ENCODE data around the gene DEPP1. TPM values are rescaled to one million over a fixed set of nuclear protein-coding genes. Genes with fewer than 3 reads are reported as not detected.

DEPP1 gene
- total RNA-seq, 1 donor from 2014 or later, result 1.5 TPM

- Mint-ChIP-seq H3K27me3 (ENCODE audit: low read depth) (no peaks in the 10 kb centered on the region), H3K4me3 (ENCODE audit: low read depth) (no peak overlapping the region), H3K27ac (no peak overlapping the region), H3K36me3 (ENCODE audit: low read depth) (no peaks in the 10 kb centered on the region), H3K9me3 (no peaks in the 10 kb centered on the region), H3K4me1 (ENCODE audit: low read depth) (peaks cover 8% of the 10 kb centered on the region)
- peak; percentile 74 for DNase-seq (ENCODE audit: low spot score)
- intact Hi-C loops (cut with micrococcal nuclease), result loop anchor here (1.0 to 2.0 kb wide), 2 partner anchors 43 to 76 kb away; no protein-coding TSS in a partner anchor
Measured at GRCh38 chr10:44932517-44933450, 45.8 kb downstream of the DEPP1 start.

- H3K36me3 Mint-ChIP-seq (ENCODE audit: low read depth), result no peaks in the 10 kb centered on the region
- no peaks in the 10 kb centered on the region for H3K27me3 Mint-ChIP-seq (ENCODE audit: low read depth)
- H3K4me3 Mint-ChIP-seq (ENCODE audit: low read depth), result no peak overlapping the region
- intact Hi-C loops (cut with micrococcal nuclease), result loop anchor here (1.0 to 2.0 kb wide), 2 partner anchors 43 to 77 kb away; no protein-coding TSS in a partner anchor
- no peak for DNase-seq (ENCODE audit: low spot score)
- peaks cover 6% of the 10 kb centered on the region for H3K4me1 Mint-ChIP-seq (ENCODE audit: low read depth)
- no peak overlapping the region for H3K27ac Mint-ChIP-seq
- H3K9me3 Mint-ChIP-seq, result no peaks in the 10 kb centered on the region
Measured at GRCh38 chr10:44931621-44932516, 46.7 kb downstream of the DEPP1 start.

GRCh38 chr10:44930904-44931620 is 47.5 kb downstream of the DEPP1 start:
- peaks cover 5% of the 10 kb centered on the region for H3K4me1 Mint-ChIP-seq (ENCODE audit: low read depth)
- DNase-seq (ENCODE audit: low spot score), result no peak
- H3K9me3 Mint-ChIP-seq, result no peaks in the 10 kb centered on the region
- H3K4me3 Mint-ChIP-seq (ENCODE audit: low read depth), result no peak overlapping the region
- H3K27me3 Mint-ChIP-seq (ENCODE audit: low read depth), result no peaks in the 10 kb centered on the region
- H3K36me3 Mint-ChIP-seq (ENCODE audit: low read depth), result no peaks in the 10 kb centered on the region
- intact Hi-C loops (cut with micrococcal nuclease), result no loop called here
- H3K27ac Mint-ChIP-seq, result no peak overlapping the region

- Mint-ChIP-seq H3K4me1 (ENCODE audit: low read depth) (no peaks in the 10 kb centered on the region), H3K9me3 (no peaks in the 10 kb centered on the region), H3K27ac (no peak overlapping the region), H3K4me3 (ENCODE audit: low read depth) (no peak overlapping the region), H3K36me3 (ENCODE audit: low read depth) (no peaks in the 10 kb centered on the region), H3K27me3 (ENCODE audit: low read depth) (no peaks in the 10 kb centered on the region)
- intact Hi-C loops (cut with micrococcal nuclease), result no loop called here
- DNase-seq (ENCODE audit: low spot score), result no peak
Measured at GRCh38 chr10:44929356-44930255, 49.0 kb downstream of the DEPP1 start.

GRCh38 chr10:44928462-44928861 is 50.1 kb downstream of the DEPP1 start:
- no peaks in the 10 kb centered on the region for H3K4me1 Mint-ChIP-seq (ENCODE audit: low read depth)
- no peak overlapping the region for H3K27ac Mint-ChIP-seq
- intact Hi-C loops (cut with micrococcal nuclease), result no loop called here
- H3K4me3 Mint-ChIP-seq (ENCODE audit: low read depth), result no peak overlapping the region
- H3K27me3 Mint-ChIP-seq (ENCODE audit: low read depth), result no peaks in the 10 kb centered on the region
- no peaks in the 10 kb centered on the region for H3K36me3 Mint-ChIP-seq (ENCODE audit: low read depth)
- no peak for DNase-seq (ENCODE audit: low spot score)
- H3K9me3 Mint-ChIP-seq, result no peaks in the 10 kb centered on the region

- no peaks in the 10 kb centered on the region for H3K36me3 Mint-ChIP-seq (ENCODE audit: low read depth)
- H3K4me1 Mint-ChIP-seq (ENCODE audit: low read depth), result no peaks in the 10 kb centered on the region
- no peak overlapping the region for H3K4me3 Mint-ChIP-seq (ENCODE audit: low read depth)
- H3K27ac Mint-ChIP-seq, result no peak overlapping the region
- H3K27me3 Mint-ChIP-seq (ENCODE audit: low read depth), result no peaks in the 10 kb centered on the region
- no peaks in the 10 kb centered on the region for H3K9me3 Mint-ChIP-seq
- no peak for DNase-seq (ENCODE audit: low spot score)
- intact Hi-C loops (cut with micrococcal nuclease), result no loop called here
Measured at GRCh38 chr10:44927352-44927751, 51.3 kb downstream of the DEPP1 start.

- no peaks in the 10 kb centered on the region for H3K27me3 Mint-ChIP-seq (ENCODE audit: low read depth)
- H3K36me3 Mint-ChIP-seq (ENCODE audit: low read depth), result no peaks in the 10 kb centered on the region
- H3K9me3 Mint-ChIP-seq, result no peaks in the 10 kb centered on the region
- H3K4me1 Mint-ChIP-seq (ENCODE audit: low read depth), result no peaks in the 10 kb centered on the region
- no peak for DNase-seq (ENCODE audit: low spot score)
- no peak overlapping the region for H3K27ac Mint-ChIP-seq
- H3K4me3 Mint-ChIP-seq (ENCODE audit: low read depth), result no peak overlapping the region
- intact Hi-C loops (cut with micrococcal nuclease), result no loop called here
Measured at GRCh38 chr10:44926751-44927351, 51.8 kb downstream of the DEPP1 start.

Other genes with a start within 250 kb of the DEPP1 start
- gene TMEM72, start 67.5 kb downstream of the DEPP1 start, total RNA-seq, result not detected in 2 replicates
- 0.66 and 1.7 TPM in 2 replicates for gene RASSF4, start 19.0 kb downstream of the DEPP1 start, total RNA-seq
- 24.6 and 25.6 TPM in 2 replicates for gene ZNF22, start 22.1 kb upstream of the DEPP1 start, total RNA-seq